HPDE6-E6E7 (cell line): Measurements from ENCODE around the gene CAMTA1.

ENCODE experiments used
- DNase-seq: peaks from one replicate; pipeline ENCODE4 v3.0.0; 2011; ENCODE audit warnings: missing footprints; ENCODE audit errors: extremely low spot score

Gene CAMTA1

DNA sequence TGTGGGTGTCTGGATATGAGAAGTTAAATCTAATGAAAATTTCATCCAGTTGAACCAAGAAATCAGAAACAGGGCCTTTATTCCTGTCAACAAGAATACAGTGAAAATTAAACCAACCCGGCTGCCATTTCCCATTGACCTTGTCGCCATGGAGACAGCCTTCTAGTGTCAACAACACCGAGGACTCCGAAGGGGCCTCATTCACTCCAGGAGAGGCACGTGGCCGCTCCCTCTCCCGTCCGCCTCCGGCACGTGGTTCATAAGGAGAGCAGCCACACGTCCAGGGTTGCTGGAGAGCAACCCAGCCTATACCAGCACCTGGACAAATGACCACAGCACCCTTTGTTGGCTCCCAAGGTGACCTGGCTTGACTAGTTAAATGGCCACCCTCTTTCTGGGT lies 865.5 kb downstream of the CAMTA1 start:
- DNase-seq = no peak

DNA sequence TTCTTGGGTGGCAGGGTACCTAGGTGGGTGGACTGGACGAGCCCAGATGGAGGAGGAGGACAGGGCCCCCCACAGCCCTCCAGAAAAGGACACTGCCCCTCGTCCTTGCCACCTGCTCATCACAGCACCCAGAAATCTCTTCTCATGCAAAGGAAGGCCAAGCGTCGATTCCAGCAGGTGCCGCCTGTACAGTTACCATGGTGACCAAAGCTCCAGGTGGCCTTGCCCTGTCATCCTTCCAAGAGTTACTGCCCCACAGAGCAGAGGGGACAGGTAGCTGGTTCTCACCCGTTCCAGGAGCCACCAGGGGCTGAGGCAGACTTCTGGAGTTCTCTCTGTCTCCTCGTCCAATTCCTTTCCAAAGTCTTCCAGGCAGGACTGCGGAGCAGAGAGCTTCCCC lies 865.9 kb downstream of the CAMTA1 start:
- DNase-seq = no peak

DNA sequence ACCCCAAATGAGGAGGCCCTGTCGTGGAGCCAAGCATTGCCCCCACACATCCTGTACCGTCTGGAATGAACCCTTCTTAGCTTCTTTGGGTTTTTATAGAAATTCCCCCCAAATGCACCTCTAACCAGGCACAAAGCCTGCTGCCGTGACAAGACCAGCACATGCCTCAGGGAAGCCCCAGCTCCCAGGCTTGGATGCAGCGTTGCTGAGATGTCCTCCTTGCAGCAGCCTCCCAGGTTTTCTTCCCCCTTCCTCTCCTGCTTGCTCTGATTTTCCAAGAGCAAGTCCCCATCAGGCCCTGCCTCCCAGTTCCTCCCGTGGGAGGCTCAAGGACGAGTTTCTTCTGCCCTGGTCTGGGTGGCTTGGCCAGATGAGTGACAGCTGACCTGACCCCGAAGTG lies 866.8 kb downstream of the CAMTA1 start:
- DNase-seq = no peak

DNA sequence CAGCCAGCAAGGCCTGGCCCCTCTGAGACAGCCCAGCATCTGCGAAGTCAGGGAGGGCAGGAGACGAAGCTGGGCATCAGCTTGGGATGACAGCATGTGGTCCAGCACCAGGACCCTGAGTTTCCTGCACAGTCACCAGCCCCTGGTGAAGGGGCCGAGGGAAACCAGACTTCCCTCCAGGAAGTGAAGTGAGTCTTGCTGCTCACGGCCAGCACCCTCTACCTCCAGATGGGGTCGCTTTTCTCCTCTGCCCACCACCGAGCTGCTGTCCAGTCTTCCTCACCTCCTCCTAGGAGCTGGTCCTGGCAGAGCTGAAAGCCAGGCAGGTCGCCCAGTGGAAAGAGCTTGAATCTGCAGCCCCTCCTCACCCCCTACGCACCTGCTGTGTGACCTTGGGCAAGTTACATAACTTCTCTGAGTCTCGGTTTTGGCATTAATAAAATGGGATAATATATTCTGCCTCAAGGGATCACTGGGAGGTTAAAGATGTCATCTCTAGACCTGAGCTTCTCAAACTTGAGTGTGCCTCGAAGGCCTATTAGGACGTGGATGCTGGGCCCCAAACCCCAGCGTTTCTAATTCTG lies 867.4 kb downstream of the CAMTA1 start:
- no peak for DNase-seq

DNA sequence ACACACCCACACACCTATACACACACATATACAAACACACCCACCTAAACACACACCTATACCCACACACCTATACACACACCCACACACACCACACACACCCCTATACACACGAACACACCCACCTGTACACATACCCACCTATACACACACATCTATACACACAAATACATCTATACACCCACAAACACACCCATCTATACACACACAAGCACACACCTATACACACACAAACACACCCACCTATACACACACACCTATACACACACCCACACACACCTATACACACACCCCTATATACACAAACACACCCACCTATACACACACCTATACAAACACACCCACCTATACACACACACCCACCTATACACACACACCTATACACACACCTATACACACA lies 869.5 kb downstream of the CAMTA1 start:
- DNase-seq = no peak

DNA sequence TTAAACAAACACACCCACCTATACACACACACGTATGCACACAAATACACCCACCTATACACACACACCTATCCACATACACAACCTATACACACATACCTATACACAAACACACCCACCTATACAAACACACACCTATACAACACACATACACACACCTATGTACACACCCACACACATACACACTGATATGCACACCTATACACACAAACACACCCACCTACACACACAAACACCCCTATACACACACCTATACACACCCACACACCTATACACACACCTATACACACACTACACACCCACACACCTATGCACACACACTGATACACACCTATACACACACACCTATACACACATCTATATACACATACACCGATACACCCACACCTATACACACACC lies 870.1 kb downstream of the CAMTA1 start:
- no peak for DNase-seq

DNA sequence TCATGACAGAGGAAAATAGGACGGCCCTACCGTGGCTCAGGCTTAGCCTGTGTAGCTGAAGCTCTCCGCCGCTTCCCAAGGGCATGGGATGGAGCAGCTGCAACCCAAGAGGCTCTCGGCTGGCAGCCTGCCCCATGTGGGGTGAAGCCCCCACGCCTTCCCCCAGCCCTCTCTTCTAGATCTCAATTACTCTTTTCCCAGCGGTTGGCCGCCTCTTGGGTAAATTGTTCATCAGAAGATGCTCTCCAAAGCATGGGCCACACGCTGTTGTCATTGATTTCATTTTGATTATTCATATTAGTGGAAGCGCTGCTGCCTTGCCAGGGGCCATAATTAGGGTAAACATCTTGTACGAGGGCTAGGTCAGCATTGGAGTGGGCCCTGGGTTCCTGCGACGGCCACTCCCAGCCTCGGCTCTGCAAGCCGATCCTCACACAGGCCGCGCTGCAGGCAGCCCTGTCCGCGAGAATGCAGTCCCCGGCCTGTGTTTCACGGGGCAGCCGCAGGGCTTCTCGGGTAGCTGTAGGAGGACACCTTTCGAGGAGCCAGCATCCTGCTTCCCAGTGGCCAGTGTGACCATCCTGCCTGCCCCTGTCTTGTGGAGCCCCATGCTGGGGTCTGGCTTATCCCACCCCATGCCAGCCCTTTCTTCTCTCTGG lies 871.4 kb downstream of the CAMTA1 start:
- no peak for DNase-seq

DNA sequence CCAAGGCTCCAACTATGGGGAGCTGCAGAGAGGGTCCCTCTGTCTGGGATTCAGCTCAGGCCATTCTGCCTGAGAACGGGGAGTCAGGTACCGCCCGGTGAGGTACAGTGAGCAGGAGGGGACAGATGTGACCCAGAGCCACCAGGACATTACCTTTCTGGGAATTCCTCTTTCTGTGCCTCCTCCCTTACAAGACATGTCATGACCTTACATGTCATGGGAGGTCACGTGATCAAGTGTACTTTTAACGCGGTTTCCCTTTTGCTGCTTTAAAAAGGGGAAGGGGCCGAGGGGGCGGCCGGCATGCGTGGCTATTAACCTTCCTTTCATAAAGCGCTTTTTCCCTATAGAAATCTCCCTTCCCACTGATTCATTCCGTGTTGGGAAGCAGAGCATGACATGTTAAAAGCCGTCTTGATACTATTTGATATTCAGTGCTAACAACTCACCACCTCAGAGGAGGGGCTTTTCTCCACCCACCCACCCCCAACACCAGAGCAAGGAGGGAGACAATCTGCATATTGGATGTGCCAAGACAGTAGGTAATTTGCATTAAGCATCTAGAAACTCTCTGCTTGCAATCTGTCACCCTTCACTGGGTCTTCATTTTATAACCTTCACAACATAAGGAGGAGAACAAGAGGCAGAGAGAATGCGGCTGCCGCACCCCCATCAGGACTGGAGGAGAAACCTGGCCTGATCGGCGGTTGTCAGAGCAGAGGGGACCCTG lies 872.2 kb downstream of the CAMTA1 start:
- no peak for DNase-seq

DNA sequence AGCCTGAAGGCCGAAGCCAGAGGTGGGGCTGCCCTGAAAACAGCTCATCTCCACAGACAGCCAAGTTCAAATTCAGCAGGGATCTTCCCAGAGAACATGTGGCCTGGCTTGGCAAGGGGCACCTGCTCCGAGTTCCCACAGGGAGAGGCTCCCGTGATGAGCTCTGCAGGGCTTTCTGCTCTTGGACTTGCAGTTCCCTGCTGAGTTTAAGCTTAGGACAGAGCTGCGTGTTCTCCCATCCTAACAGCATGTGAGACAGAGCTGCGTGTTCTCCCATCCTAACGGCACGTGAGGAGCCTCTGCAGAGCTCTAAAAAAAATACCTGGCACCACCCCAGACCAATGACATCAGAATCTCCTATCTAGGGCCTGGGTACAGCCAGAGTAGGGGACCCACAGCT lies 872.8 kb downstream of the CAMTA1 start:
- no peak for DNase-seq

DNA sequence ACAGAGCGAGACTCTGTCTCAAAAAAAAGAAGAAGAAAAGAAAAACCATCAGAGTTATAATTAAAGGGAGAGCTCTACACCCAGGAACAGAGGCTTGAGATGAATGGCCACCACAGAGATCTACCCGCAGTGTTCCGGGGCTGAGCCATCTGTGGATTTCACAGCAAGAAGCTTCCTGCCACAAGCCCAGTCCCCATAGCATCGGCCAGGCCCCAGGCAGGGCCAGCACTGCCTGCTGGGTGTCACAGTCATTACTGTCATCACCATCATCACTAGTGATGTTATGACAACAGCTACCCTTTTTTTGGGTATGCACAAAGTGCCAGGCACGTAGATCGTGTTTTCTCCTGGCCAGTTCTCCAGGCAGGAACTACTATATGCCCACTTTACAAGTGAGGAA lies 874.3 kb downstream of the CAMTA1 start:
- no peak for DNase-seq

DNA sequence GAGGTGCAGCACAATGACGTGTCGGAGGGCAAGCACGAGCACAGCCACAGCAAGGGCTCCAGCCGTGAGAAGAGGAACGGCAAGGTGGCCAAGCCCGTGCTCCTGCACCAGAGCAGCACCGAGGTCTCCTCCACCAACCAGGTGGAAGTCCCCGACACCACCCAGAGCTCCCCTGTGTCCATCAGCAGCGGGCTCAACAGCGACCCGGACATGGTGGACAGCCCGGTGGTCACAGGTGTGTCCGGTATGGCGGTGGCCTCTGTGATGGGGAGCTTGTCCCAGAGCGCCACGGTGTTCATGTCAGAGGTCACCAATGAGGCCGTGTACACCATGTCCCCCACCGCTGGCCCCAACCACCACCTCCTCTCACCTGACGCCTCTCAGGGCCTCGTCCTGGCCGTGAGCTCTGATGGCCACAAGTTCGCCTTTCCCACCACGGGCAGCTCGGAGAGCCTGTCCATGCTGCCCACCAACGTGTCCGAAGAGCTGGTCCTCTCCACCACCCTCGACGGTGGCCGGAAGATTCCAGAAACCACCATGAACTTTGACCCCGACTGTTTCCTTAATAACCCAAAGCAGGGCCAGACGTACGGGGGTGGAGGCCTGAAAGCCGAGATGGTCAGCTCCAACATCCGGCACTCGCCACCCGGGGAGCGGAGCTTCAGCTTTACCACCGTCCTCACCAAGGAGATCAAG lies 878.3 kb downstream of the CAMTA1 start:
- no peak for DNase-seq

DNA sequence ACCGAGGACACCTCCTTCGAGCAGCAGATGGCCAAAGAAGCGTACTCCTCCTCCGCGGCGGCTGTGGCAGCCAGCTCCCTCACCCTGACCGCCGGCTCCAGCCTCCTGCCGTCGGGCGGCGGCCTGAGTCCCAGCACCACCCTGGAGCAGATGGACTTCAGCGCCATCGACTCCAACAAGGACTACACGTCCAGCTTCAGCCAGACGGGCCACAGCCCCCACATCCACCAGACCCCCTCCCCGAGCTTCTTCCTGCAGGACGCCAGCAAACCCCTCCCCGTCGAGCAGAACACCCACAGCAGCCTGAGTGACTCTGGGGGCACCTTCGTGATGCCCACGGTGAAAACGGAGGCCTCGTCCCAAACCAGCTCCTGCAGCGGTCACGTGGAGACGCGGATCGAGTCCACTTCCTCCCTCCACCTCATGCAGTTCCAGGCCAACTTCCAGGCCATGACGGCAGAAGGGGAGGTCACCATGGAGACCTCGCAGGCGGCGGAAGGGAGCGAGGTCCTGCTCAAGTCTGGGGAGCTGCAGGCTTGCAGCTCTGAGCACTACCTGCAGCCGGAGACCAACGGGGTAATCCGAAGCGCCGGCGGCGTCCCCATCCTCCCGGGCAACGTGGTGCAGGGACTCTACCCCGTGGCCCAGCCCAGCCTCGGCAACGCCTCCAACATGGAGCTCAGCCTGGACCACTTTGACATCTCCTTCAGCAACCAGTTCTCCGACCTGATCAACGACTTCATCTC lies 879.1 kb downstream of the CAMTA1 start:
- no peak for DNase-seq

DNA sequence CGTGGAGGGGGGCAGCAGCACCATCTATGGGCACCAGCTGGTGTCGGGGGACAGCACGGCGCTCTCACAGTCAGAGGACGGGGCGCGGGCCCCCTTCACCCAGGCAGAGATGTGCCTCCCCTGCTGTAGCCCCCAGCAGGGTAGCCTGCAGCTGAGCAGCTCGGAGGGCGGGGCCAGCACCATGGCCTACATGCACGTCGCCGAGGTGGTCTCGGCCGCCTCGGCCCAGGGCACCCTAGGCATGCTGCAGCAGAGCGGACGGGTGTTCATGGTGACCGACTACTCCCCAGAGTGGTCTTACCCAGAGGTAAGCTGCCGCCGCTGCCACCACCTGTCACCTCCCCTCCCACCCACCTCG lies 879.6 kb downstream of the CAMTA1 start:
- no peak for DNase-seq

DNA sequence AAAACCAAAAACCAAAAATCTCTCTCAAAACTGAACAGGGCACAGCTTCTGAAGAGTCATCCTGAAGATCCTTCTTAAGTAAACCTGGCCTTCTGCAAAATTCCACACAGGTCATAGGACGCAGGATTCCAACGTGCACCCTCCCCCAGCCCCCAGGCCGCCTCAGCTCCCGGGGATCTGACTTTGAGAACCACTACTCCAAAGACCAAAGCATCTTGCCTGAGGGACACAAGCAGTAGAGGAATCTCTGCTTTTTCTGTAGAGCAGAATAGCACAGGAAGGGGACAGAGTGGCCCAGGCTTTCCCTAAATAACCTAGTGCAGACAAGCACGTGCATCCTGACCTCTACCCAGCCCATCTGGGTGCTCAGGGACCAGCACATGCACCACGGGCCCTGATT lies 881.0 kb downstream of the CAMTA1 start:
- no peak for DNase-seq

DNA sequence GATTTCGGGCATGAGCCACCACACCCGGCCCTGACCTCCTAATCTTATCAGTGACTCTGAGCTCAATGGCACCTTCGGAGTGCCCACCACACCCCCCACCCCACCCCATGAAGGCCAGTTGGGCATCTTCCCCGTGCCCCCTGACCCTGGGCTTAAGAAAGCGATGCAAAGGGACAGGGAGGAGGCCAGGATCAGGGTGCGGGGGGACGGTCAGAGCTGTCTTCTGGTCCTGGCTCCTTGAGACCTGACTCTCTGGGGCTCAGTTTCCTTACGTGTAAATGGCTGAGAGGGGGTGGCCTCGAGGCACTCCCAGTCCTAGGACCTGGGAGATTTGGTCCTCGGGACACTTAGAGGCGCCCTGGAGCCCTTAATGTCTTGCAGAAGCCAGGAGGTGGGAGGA lies 881.9 kb downstream of the CAMTA1 start:
- no peak for DNase-seq

DNA sequence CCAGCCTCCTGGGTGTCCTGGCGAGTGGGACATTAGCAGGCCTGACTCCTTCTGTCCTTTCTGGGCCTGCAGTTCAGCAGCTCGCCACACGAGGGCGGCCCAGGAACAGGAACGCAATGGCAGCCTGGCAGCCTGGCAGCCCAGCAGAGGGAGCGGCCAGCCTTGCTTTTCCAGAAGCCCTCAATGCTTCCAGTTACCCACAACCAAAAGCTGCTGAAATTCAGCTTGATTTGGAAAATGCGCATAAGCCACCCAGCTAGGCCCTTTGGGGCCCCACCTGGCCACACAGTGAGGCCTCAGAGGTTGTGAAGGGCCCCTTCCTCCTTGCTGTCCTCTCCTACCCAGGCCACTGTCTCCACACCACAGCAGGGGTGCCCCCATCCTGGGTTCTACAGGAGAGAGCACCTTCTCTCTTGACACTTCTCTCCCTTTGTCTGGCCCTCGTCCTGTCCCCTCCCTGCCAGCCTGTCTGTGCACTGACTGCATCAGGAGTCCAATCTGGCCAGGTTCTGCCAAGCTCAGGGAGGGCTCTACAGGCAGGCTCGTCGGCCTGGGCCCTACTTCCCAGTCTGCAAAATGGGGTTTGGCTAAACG lies 882.5 kb downstream of the CAMTA1 start:
- peak; percentile 69 for DNase-seq

DNA sequence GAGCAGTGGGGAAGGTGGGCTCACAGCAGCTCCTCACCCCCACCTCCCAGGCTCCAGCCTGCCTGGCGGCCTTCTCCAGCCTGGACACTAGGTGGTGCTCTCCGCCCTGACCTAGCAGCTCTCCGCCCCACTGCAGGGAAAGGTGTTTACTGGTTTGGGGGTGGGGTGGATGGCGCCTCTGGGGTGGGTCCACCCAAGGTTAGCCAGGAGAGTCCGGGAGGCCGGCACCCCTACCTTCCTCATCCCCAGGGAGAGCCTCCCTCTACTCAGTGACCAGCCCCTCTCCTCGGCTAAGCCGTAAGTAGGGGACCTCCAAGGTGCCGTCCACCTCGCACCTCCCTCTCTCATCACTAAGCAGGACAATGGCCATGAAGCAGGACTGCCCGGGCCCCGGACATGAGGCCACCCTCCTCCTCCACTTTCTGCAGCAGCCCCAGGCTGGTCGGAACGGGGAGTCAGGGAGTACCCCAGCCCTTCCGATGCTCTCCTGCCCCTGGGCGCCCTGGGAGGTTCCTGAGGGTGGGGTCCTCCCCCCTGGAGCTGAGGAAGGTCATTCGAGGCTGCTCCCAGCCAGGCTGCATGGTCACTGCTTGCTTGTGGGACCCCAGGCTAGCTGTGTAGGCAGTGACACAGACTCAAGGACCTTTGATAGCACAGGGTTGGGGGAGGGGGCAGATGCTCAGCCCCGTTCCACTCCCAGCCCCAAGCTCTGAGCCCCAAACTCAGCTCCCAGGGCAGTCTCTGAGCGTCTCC lies 884.5 kb downstream of the CAMTA1 start:
- DNase-seq = peak; percentile 66

DNA sequence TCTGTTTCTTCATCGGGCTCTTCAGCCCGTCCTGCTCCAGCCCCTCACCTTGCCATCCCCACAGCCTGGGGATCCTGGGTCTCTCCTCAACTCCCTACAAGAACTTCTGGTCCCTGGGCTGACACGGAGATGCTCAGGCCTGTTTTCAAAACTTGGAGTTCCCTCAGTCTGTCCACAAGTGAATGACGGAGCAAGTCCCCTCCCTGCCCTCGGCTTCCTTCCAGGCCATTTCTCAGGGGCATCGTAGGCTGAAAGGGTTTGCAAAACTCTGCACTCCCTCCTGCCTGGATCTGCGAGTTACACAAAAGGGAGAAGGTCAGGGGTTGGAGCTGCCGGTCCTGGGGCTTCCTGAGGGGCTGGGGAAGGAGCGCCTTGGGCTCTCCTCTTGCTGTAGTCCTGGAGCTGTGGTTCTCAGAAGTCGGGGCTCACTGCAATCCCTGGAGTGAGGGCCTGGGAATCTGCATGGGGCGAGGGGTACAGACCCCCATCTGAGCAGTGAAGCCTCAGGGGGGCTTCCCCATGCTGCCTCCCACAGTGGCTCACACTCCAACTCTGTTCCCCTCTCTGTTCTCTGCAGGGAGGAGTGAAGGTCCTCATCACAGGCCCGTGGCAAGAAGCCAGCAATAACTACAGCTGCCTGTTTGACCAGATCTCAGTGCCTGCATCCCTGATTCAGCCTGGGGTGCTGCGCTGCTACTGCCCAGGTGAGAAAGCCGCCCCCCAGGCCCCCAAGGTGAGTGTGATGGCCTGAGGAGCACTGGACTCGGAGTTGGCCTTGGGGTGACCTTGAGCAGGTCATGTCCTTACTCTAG lies 885.3 kb downstream of the CAMTA1 start:
- no peak for DNase-seq

DNA sequence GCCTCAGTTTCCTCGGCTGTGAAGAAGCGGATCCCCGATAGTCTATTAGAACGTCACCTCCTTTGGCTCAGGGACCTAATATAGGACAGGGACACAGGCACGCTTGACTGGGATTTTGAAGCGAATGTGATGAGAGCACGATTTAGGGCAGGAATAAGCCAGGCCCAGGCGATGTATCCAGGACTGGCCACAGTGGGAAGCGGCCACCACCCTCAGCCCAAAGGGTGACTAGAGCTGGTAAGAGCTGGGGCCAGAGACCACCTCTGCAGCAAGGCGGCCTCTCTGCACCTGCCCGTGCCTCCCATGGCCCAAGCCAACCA lies 885.9 kb downstream of the CAMTA1 start:
- DNase-seq = no peak

DNA sequence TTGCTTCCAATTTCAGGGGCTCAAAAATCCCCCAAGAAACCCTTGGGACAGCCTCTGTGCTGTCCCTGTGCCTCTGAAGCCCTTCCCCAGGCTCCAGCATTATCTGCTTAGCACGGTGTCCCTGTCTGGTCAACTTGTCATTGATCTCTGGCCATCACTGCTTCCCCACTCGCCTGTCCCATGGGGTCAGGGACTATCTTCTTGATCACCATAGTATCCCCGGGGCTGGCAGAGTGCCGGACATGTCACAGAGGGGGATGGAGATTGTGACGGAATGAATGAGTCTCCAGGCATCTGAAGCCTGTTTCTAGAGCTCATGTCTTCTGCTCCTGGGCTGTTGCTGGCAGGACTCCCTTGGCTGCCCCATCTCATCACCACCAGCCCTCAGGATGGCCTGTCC lies 886.4 kb downstream of the CAMTA1 start:
- no peak for DNase-seq
